GM18907 (cell line): ENCODE data around the gene RPS24.

Source experiments
- ATAC-seq: cut with Tn5 transposase; IDR thresholded peaks from one replicate; pipeline ENCODE4 v1.9.1; 2021; ENCODE audit warnings: mild to moderate bottlenecking, moderate library complexity; ENCODE audit not compliant: unreplicated experiment

The RPS24 gene

GRCh38 chr10:78025685-78026364, 7.8 kb upstream of the RPS24 start:
- no peak for ATAC-seq

DNA sequence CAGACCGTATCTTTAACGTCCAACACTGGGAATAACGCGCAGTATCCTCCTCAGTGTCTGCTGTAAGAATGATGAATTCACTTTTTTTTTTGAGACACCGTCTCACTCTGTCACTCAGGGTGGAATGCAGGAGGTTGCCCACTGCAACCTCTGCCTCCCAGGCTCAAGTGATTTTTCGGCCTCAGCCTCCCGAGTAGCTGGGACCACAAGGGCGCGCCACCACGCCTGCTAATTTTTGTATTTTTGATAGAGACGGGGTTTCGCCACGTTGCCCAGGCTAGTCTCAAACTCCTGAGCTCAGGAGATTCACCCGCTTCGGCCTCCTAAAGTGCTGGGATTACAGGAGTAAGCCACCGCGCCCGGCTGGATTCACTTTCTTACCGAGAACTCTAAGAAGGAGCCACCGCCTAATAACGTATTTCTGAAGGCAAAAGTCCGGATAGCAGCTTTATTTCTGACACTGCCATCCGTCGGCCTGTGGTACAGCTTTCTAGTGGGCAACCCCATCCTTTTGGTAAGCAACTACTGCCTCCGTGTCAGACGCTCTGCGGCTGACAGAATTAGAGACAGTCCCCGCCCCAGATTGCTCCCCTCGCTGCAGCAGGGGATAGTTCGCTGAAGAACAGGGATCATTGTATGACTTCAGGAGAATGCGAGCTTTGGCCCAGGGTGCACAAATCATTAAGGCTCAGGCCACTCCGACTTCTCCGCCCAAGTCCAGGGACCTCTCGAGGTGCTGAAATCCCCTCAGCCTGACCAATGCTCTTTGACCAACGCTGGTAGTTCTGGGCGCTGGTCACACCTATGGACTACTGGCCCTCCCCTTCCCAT, 5.0 kb upstream of the RPS24 start:
- ATAC-seq: peak; percentile 13

GRCh38 chr10:78029269-78030226, 4.1 kb upstream of the RPS24 start, which contains the start of gene POLR3A:
TSS of gene POLR3A (minus strand) at chr10:78029515. CDS start at chr10:78029407, 108 bp downstream.
- ATAC-seq: peak; percentile 64

GRCh38 chr10:78033387-78033636, 351 bp upstream of the RPS24 start:
- ATAC-seq: no peak

- no peak for ATAC-seq
Measured at GRCh38 chr10:78035025-78035424, 1.4 kb downstream of the RPS24 start.

GRCh38 chr10:78035437-78035836, 1.8 kb downstream of the RPS24 start:
- no peak for ATAC-seq

DNA sequence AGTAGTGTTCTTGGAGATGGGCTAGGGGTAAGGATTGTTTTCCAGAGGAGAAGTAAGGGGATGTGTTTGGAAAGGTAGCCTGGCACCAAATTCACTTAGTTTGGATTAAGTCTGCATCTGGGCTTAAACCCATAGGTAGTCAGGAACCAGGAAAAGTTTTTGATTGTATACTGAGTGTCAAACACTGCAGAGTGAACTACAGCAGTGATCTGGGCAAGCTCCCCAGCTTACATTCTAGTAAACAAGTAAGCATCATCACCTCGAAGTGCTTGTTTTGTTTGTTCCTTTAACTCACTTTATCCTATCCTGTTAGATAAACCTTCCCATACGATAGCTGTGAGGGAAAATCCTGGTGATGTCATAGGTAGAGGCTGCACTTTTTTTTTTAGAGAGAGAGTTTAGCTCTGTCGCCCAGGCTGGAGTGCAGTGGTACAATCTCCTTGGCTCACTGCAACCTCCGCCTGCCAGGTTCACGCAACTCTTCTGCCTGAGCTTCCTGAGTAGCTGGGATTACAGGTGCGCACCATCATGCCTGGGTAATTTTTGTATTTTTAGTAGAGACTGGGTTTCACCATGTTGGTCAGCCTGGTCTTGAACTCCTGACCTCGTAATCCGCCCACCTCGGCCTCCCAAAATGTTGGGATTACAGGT, 2.4 kb downstream of the RPS24 start:
- ATAC-seq: no peak

DNA sequence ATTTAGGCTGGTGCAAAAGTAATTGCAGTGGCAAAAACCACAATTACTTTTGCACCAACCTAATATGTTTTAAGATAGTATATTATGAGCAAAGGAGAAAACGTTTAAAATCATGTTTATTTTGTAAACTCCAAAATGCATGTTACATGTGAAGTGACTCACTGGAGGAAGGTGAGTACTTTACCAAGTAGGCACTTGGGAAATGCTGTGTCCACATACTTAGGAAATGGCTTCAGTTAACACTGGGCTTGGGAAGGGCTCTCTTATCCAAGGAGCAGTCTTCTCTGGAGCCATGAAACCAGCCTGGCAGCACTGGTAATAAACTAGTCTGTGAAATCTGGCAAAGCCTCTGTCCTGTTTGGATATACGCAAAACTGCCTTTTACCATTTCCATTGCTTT, 4.4 kb downstream of the RPS24 start:
- ATAC-seq: no peak

DNA sequence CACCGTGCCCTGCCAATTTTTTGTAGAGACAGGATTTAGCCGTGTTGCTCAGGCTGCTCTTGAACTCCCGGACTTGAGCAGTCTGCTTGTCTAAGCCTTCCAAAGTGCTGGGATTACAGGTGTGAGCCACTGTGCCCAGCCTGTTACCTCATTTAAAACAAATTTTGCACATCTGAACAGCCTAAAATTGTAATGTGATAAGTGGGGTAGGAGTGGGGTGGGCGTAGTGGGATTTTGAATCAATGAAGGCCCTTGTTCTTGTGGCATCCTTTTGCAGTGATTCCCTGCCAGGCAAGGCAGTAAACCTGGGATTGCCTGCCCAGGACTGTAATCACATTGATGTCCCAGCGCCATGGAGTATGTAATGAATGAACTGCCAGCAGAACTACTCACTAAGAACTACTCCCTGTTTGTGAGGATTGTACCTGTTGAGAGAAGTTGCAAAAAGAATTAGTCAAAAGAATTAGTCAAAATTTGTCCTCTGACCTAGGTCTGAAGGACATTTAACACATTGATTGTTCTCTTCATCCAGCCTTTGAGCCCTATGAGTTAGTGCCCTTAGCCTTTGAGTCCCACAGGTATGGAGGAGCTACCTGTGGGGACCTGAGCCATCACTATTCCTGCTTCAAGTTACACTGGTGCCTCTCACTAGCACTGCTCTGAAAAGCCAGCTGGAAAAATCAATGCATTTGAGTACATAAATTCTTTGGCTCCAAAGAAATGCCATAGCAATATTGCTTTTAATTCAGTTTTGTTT, 5.3 kb downstream of the RPS24 start:
- no peak for ATAC-seq

- no peak for ATAC-seq
Measured at GRCh38 chr10:78039743-78040142, 6.1 kb downstream of the RPS24 start.

DNA sequence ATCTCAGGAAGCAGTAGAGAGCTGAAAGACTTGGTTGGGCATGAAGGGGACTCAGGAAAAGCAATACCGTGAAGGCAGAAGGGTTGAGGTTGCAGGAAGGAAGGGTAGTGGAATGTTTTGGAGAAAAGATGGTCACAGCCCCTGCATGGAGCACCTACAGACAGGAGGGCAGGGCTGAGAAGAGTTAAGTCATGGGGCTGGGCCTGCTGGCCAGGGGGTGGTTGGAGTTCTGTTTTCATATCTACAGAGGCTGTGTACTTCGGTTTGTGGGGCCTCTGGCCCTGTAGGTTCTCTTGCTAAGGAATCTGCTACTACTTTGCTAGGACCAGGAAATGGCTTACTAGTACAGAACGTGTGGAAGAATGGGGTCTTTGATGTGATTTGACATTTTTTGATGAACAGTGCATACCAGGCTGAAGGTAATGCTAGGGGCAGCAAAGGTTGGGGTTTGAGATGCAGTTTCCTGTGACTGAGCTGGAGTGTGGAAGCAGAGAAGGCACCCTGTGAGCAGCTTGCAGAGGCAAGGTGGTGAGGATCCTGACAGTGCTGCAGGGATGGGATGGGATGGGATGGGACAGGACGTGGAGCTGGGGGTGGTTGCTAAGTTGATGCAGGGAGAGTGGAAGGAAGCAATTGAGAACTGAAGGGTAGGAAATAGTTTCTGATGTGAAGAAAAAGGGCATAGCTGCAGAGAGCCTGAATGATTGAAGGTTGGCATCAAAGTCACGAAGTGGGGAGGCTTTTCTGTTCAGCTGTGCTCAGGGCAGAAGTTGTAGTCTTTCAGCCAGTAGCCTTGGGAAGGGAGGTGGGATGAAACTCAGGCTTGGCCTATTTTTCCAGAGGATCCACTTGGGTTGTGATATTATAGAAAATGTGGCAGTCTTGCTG, 7.8 kb downstream of the RPS24 start:
- no peak for ATAC-seq

DNA sequence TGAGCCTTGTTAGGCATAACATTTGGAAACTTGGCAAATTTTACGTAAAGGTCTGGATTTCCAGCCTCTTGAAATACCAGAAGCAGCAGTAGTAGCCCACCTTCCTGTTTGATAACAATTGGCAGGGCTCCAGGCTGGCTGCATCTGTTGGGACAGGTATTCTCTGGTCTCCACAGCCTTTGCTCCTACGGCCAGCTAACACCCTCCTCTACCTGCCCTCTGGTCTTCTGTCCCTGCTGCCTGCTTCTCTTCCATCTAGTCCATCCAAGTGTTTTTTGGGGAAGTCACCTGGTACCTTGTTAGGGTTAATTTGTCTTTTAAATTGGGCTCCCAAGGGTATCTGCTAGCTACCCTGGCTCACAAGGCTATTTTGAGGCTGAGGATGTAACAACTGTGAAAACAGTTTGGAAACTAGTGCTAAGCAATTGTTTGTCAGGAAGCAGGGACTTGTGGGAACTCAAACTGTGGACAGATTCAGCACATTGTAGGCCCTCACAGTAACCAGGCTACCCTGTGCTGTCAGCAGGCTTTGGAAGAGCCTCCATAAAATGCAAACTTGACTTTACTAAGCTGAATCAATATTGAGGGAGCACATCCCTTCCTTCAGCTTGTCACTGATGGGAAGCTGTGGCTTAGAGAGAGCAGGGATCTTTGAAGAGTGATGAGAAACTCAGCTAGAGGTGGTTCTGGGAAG, 8.5 kb downstream of the RPS24 start:
- ATAC-seq: no peak

- no peak for ATAC-seq
Measured at GRCh38 chr10:78042752-78043104, 9.1 kb downstream of the RPS24 start.

GRCh38 chr10:78044179-78044578, 10.5 kb downstream of the RPS24 start:
- ATAC-seq: no peak

DNA sequence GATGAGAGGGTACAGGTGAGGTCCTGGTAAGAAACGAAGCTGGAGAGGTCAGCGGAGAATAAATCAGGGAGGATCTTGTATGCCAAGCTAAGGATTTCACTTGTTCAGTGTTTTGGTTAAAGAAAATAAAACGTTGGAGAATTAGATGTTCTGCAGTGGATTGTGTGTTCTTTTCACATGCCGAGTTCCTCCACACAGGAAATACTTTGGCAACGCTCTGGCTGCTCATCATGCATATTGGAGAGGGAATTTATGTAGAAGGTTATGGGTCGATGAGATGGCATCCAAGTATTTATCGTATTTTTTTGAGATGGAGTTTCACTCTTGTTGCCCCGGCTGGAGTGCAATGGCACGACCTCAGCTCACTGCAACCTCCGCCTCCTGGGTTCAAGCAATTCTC, 11.0 kb downstream of the RPS24 start:
- ATAC-seq: no peak

GRCh38 chr10:78045237-78045636, 11.6 kb downstream of the RPS24 start:
- ATAC-seq: peak; percentile 63

DNA sequence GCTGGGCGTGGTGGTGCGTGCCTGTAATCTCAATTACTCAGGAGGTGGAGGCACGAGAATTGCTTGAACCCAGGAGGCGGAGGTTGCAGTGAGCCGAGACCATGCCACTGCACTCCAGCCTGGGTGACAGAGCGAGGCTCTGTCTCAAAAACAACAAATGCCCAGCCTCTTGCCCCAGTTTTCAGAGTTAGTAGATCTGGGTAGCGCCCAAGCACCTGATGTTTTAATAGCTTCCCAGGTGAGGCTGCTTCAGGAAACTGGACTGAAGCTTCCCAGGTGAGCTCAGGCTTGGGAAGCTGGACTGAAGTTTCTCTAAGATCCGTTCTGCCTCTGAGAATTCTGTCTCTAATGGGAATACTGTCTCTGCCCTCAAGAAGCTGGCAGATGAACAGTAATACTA, 12.2 kb downstream of the RPS24 start:
- ATAC-seq: no peak

- ATAC-seq: no peak
Measured at GRCh38 chr10:78046711-78047269, 13.1 kb downstream of the RPS24 start.
